Progenitor cell of endocrine pancreas (in vitro differentiated cells): Measurements from ENCODE around the gene SLC9C2. TPM values are rescaled to one million over a fixed set of nuclear protein-coding genes. Genes with fewer than 3 reads are reported as not detected.
"Not testable (repeated sequence)": the region's sequence is repeated elsewhere in the genome, so short reads cannot be mapped to it uniquely, and the experiment has no call there.

Source experiments
- DNase-seq: peaks from one replicate; pipeline ENCODE4 v3.0.0; 2021; ENCODE audit warnings: low spot score; ENCODE audit not compliant: unreplicated experiment
- H3K27ac Mint-ChIP-seq: 2 replicates; pipeline ENCODE4 v1.8.0; 2021; ENCODE audit warnings: mild to moderate bottlenecking, moderate library complexity, mixed read lengths
- H3K27me3 Mint-ChIP-seq: 2 replicates; pipeline ENCODE4 v1.8.0; 2021; ENCODE audit warnings: mixed read lengths
- H3K36me3 Mint-ChIP-seq: 2 replicates; pipeline ENCODE4 v1.8.0; 2022; ENCODE audit warnings: mixed read lengths; ENCODE audit not compliant: insufficient read depth
- H3K4me1 Mint-ChIP-seq: 2 replicates; pipeline ENCODE4 v1.8.0; 2021; ENCODE audit warnings: low read depth, mixed read lengths
- H3K4me3 Mint-ChIP-seq: 2 replicates; pipeline ENCODE4 v1.8.0; 2021; ENCODE audit warnings: low read depth, mild to moderate bottlenecking, moderate library complexity, mixed read lengths
- H3K9me3 Mint-ChIP-seq: 2 replicates; pipeline ENCODE4 v1.8.0; 2021; ENCODE audit warnings: low read depth, mixed read lengths
- total RNA-seq: library from RNA; stranded (reverse); gene quantifications from 2 replicates; pipeline ENCODE4 v1.2.1, GENCODE V29; 2021
- TF ChIP-seq, protein P1 (sequence below): fragments of 200-600 bp; sonication (generic); IDR thresholded peaks from one replicate; pipeline ENCODE4 v1.5.0; 2021; ENCODE audit warnings: antibody characterized with exemption, mild to moderate bottlenecking; ENCODE audit not compliant: unreplicated experiment

The SLC9C2 gene
- total RNA-seq, 1 donor from 2014 or later = not detected

DNA sequence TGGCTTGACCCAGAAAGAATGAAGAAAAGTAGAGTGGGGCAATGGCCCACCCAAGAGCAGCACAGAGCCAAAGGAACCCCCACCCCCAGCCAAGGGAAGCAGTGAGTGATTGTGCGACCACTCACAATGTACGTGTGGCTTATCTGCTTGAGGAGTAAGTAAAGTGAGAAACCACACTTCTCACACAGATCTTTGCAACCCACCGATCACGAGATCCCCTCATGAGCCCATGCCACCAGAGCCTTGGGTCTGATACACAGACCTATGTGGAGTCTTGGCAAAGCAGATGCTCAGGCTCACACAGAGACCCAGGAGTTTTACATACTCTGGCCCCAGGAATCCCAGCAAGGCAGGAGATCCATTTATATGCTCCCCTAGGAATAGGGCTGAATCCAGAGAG lies 14.0 kb upstream of the SLC9C2 start:
- no peak overlapping the region for H3K4me3 Mint-ChIP-seq
- TF ChIP-seq, protein P1, sequence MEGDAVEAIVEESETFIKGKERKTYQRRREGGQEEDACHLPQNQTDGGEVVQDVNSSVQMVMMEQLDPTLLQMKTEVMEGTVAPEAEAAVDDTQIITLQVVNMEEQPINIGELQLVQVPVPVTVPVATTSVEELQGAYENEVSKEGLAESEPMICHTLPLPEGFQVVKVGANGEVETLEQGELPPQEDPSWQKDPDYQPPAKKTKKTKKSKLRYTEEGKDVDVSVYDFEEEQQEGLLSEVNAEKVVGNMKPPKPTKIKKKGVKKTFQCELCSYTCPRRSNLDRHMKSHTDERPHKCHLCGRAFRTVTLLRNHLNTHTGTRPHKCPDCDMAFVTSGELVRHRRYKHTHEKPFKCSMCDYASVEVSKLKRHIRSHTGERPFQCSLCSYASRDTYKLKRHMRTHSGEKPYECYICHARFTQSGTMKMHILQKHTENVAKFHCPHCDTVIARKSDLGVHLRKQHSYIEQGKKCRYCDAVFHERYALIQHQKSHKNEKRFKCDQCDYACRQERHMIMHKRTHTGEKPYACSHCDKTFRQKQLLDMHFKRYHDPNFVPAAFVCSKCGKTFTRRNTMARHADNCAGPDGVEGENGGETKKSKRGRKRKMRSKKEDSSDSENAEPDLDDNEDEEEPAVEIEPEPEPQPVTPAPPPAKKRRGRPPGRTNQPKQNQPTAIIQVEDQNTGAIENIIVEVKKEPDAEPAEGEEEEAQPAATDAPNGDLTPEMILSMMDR = no peak
- H3K27me3 Mint-ChIP-seq = no peaks in the 10 kb centered on the region
- H3K4me1 Mint-ChIP-seq = no peaks in the 10 kb centered on the region
- H3K27ac Mint-ChIP-seq = no peak overlapping the region
- no peak for DNase-seq
- H3K9me3 Mint-ChIP-seq = peaks cover 38% of the 10 kb centered on the region
- H3K36me3 Mint-ChIP-seq = peaks cover 11% of the 10 kb centered on the region

DNA sequence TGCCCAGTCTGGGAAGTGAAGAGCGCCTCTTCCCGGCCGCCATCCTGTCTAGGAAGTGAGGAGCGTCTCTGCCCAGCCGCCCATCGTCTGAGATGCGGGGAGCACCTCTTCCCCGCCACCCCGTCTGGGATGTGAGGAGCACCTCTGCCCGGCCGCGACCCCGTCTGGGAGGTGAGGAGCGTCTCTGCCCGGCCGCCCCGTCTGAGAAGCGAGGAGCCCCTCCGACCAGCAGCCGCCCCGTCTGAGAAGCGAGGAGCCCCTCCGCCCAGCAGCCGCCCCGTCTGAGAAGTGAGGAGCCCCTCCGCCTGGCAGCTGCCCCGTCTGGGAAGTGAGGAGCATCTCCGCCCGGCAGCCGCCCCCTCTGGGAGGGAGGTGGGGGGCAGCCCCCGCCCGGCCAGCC lies 10.2 kb upstream of the SLC9C2 start:
- H3K9me3 Mint-ChIP-seq = peaks cover 24% of the 10 kb centered on the region
- not testable (repeated sequence) for H3K27me3 Mint-ChIP-seq, H3K4me1 Mint-ChIP-seq, H3K27ac Mint-ChIP-seq, DNase-seq, H3K4me3 Mint-ChIP-seq
- H3K36me3 Mint-ChIP-seq = peaks cover 11% of the 10 kb centered on the region

DNA sequence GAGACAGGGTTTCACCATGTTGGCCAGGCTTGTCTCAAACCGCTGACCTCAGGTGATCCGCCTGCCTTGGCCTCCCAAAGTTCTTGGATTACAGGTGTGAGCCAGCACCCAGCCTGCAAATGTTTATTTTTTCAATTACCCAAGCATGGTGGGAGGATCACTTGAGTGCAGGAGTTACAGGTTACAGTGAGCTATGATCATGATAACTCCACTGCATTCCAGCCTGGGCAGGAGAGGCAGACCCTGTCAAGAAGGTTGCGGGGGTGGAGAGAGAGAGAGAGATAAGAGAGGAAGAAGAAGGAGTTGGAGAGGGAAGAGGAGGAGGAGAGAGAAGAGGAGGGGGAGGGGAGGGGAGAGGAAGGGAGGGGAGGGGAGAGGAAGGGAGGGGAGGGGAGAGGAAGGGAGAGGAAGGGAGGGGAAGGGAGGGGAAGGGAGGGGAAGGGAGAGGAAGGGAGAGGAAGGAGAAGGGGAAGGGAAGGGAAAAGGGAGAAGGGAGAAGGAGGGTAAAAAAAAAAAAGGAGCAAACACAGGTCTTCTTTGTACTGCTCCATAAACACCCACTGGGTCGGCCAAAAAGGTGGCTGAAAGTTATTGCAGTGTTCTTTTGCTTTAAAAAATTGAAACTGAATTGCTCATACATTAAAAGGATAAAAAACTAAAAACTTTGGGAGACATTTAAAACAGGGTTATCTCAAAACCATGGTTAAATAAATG lies 5.8 kb upstream of the SLC9C2 start:
- Mint-ChIP-seq H3K4me3 (no peak overlapping the region), H3K9me3 (peaks cover 14% of the 10 kb centered on the region), H3K36me3 (peaks cover 6% of the 10 kb centered on the region), H3K4me1 (peaks cover 2% of the 10 kb centered on the region), H3K27ac (no peak overlapping the region), H3K27me3 (no peaks in the 10 kb centered on the region)
- TF ChIP-seq, protein P1 = no peak
- DNase-seq = no peak

DNA sequence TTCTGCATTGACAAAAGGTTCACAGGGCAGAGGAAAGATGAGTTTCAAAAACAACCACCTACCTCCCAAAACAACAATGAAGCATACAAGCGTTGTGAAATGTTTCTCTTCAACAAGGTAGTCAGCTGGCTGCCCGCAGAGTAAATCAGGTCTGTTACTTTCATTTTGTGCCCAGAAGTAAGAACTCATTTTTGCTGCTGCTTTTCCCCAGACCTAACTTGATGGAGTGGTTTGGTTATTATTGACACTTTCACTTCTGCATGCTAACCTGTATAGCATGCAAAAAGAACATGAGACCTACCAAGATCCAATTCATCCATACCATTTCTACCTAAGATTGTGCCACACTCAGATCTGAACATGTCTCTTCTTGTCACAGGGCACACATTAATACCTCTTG lies 1.3 kb downstream of the SLC9C2 start:
- Mint-ChIP-seq H3K4me3 (no peak overlapping the region), H3K9me3 (peaks cover 6% of the 10 kb centered on the region), H3K36me3 (no peaks in the 10 kb centered on the region), H3K27ac (no peak overlapping the region), H3K27me3 (no peaks in the 10 kb centered on the region), H3K4me1 (peaks cover 8% of the 10 kb centered on the region)
- no peak for DNase-seq
- TF ChIP-seq, protein P1 = no peak

DNA sequence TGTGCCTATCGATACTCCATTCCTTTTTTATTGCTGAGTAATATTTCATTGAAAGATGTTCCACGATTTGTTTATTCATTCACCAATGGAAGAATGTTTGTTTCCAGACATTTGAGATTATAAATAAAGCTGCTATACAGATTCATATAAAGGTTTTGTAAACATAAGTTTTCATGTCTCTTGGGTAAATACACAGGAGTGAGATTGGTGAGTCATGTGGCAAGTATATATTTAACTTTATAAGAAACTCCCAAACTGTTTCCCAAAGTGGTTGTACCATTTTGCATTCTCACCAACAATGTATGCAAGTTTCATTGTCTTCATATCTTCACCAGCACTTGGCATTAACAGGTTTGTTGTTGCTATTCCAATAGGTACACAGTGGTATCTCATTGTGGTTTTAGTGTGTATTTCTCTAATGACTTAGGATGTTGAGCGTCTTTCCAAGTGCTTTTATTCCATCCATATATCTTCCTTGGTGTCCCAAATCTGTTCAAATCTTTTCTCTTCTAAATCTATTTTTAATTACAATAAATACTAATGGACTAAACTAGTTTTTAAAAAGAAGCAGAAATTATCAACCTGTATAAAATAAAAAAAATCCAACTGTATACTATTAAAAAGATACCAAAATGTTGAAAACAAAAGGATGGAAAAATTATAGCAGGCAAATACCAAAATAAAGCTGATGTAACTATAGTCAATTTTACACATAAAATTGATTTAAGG lies 6.6 kb downstream of the SLC9C2 start:
- no peaks in the 10 kb centered on the region for H3K36me3 Mint-ChIP-seq
- no peak overlapping the region for H3K27ac Mint-ChIP-seq
- no peak overlapping the region for H3K4me3 Mint-ChIP-seq
- H3K4me1 Mint-ChIP-seq = no peaks in the 10 kb centered on the region
- DNase-seq = no peak
- no peaks in the 10 kb centered on the region for H3K27me3 Mint-ChIP-seq
- TF ChIP-seq, protein P1 = no peak
- H3K9me3 Mint-ChIP-seq = peaks cover 6% of the 10 kb centered on the region

DNA sequence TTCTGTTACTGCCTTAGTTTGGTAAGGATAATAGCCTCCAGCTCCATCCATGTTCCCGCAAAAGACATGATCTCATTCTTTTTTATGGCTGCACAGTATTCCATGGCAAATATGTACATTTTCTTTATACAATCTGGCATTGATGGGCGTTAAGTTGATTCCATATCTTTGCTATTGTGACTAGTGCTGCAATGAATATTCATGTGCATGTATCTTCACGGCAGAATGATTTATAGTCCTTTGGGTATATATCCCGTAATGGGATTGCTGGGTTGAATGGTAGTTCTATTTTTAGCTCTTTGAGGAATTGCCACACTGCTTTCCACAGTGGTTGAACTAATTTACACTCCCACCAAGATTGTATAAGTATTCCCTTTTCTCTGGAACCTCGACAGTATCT lies 11.7 kb downstream of the SLC9C2 start:
- H3K4me3 Mint-ChIP-seq, H3K9me3 Mint-ChIP-seq, DNase-seq, H3K36me3 Mint-ChIP-seq, H3K27me3 Mint-ChIP-seq, H3K27ac Mint-ChIP-seq, H3K4me1 Mint-ChIP-seq: not testable (repeated sequence)
